ENCODE measurements around the gene FASTK.

FASTK gene

DNA sequence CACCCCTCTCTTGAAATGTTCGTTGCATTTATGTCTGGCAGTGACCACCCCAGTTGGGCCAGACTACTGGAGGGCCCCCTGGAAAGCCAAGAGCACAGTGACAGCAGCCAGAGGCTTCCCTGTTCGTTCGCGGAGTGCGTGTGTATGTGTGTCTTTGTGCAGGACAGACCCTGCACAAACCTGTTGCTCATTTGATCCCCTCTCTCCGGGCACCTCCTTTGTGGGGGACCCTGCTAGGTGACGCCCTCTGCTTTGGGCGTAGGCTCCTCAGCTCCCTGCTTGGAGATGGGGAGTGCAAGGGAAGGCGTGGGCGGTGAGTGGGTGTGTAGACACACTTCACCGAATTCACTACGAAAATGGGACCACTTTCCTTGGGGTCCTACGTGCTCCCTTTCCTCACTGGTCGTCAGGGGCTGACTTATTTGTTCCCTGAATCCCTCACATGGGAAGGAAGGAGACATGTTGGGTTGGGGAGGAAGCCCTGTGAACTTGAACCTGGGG is 44.3 kb upstream of the FASTK start:
- Histone ChIP-seq H3K4me1 (ENCODE audit: control insufficient read depth in 5 of 5, insufficient read depth in 5 of 5, low read length in 5 of 5) (peaks cover 0 to 11% (median 9%) of the 10 kb centered on the region in 5 donors), H3K9me3 (ENCODE audit: control insufficient read depth in 5 of 5, low read length in 5 of 5) (no peaks in the 10 kb centered on the region), H3K36me3 (ENCODE audit: control insufficient read depth in 5 of 5, insufficient read depth in 5 of 5, low read length in 5 of 5) (peaks cover 0 to 89% (median 63%) of the 10 kb centered on the region in 5 donors), H3K27ac (ENCODE audit: low read depth, low read length) (no peak overlapping the region), H3K4me3 (ENCODE audit: low read depth in 1 of 5, low read length in 5 of 5) (peak overlapping the region in 2 of 5 donors; percentile 51), H3K27me3 (ENCODE audit: control insufficient read depth in 5 of 5, insufficient read depth in 4 of 5, low read length in 5 of 5) (no peaks in the 10 kb centered on the region), H3K9ac (ENCODE audit: low read length in 5 of 5) (no peak overlapping the region)

DNA sequence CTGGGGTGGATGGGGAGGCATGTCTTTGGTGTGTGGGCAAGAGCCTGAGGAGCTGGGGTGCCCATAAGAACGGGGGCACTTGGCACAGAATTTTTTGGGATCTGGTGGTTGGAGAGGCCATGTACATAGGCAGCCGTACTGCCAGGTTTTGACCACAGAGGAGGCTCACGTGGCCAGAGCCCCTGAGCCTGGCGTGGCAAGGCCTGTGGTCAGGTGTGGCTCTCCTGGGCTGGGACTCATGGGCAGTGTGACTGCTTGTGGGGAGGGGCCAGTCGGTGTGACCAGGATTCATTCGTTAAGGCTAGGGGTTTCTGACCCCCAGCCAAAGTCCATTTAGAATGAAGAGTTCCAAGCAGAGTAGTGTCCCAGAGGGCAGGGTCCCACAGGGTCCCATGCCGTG is 43.9 kb upstream of the FASTK start:
- H3K4me1 ChIP-seq (ENCODE audit: control insufficient read depth in 5 of 5, insufficient read depth in 5 of 5, low read length in 5 of 5), result peaks cover 0 to 11% (median 9%) of the 10 kb centered on the region in 5 donors
- no peak overlapping the region for H3K9ac ChIP-seq (ENCODE audit: low read length in 5 of 5)
- H3K27me3 ChIP-seq (ENCODE audit: control insufficient read depth in 5 of 5, insufficient read depth in 4 of 5, low read length in 5 of 5), result no peaks in the 10 kb centered on the region
- H3K9me3 ChIP-seq (ENCODE audit: control insufficient read depth in 5 of 5, low read length in 5 of 5), result no peaks in the 10 kb centered on the region
- peaks cover 0 to 89% (median 63%) of the 10 kb centered on the region in 5 donors for H3K36me3 ChIP-seq (ENCODE audit: control insufficient read depth in 5 of 5, insufficient read depth in 5 of 5, low read length in 5 of 5)
- no peak overlapping the region for H3K4me3 ChIP-seq (ENCODE audit: low read depth in 1 of 5, low read length in 5 of 5)
- no peak overlapping the region for H3K27ac ChIP-seq (ENCODE audit: low read depth, low read length)

DNA sequence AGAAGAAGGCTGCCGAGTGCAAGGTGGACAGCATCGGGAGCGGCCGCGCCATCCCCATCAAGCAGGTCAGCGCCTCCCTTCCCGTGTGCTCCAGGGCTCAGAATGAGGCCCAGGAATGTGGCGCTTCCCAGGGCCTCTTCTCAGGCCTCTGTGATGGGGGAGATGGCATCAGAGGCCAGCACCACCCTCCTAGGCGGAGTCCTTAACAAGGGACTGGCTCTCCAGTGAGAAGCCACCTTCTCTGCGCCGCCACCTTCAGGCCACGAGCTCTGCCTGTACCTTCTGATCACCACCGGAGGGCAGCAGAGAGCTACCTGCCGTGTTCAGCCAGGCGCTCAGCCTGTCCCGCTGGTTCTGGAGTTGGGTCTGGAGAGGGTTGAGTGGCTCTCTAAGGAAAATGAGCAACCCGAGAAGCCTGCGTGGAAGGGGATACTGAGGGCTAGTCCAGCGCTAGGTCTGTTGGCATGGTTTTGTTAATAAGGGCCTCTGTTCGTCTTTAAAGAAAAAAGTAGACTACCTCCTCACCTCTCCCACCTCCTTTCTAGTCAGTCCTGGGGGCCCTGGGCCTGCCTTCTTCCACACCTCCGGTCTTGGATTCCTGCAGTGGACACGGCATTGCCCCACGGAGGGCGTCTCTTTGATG is 43.3 kb upstream of the FASTK start:
- Histone ChIP-seq H3K9ac (ENCODE audit: low read length in 5 of 5) (no peak overlapping the region), H3K4me1 (ENCODE audit: control insufficient read depth in 5 of 5, insufficient read depth in 5 of 5, low read length in 5 of 5) (peaks cover 0 to 11% (median 9%) of the 10 kb centered on the region in 5 donors), H3K36me3 (ENCODE audit: control insufficient read depth in 5 of 5, insufficient read depth in 5 of 5, low read length in 5 of 5) (peaks cover 0 to 89% (median 63%) of the 10 kb centered on the region in 5 donors), H3K4me3 (ENCODE audit: low read depth in 1 of 5, low read length in 5 of 5) (no peak overlapping the region), H3K27ac (ENCODE audit: low read depth, low read length) (no peak overlapping the region), H3K9me3 (ENCODE audit: control insufficient read depth in 5 of 5, low read length in 5 of 5) (no peaks in the 10 kb centered on the region), H3K27me3 (ENCODE audit: control insufficient read depth in 5 of 5, insufficient read depth in 4 of 5, low read length in 5 of 5) (no peaks in the 10 kb centered on the region)

DNA sequence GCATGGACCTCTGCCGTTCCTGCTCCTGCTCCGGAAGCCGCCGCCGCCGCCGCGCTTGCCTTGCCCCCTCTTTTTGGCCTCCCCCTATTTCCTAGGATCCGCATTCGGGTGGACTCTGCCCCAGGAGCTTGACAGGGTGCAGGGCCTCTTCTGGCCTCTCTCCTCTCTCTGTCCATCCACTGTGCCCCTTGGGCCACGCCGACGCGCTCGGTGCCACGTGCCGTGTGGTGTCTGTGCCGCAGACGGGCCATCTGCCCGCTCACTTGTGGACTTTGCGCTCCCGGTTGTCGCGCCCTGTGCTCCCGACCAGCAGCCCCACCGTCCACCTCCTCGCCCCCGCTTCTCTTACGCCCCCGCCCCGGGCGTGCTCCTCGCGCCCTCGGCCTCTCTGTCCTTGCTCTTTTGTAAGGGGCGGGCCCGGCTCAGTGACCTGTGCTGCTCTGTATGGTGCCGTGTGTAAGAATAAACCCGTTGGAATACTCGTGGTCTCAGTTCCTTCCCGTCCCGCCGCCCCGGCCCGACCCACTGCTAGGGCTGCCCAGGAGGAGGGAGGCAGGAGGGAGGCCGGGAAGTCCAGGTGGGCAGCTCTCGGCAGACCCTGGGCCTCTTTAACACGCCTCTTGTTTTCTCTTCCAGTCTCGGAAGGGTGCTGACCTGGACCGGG is 42.7 kb upstream of the FASTK start:
- Histone ChIP-seq H3K36me3 (ENCODE audit: control insufficient read depth in 5 of 5, insufficient read depth in 5 of 5, low read length in 5 of 5) (peaks cover 0 to 89% (median 63%) of the 10 kb centered on the region in 5 donors), H3K9ac (ENCODE audit: low read length in 5 of 5) (no peak overlapping the region), H3K4me3 (ENCODE audit: low read depth in 1 of 5, low read length in 5 of 5) (no peak overlapping the region), H3K9me3 (ENCODE audit: control insufficient read depth in 5 of 5, low read length in 5 of 5) (no peaks in the 10 kb centered on the region), H3K4me1 (ENCODE audit: control insufficient read depth in 5 of 5, insufficient read depth in 5 of 5, low read length in 5 of 5) (peaks cover 0 to 11% (median 9%) of the 10 kb centered on the region in 5 donors), H3K27ac (ENCODE audit: low read depth, low read length) (no peak overlapping the region), H3K27me3 (ENCODE audit: control insufficient read depth in 5 of 5, insufficient read depth in 4 of 5, low read length in 5 of 5) (no peaks in the 10 kb centered on the region)

DNA sequence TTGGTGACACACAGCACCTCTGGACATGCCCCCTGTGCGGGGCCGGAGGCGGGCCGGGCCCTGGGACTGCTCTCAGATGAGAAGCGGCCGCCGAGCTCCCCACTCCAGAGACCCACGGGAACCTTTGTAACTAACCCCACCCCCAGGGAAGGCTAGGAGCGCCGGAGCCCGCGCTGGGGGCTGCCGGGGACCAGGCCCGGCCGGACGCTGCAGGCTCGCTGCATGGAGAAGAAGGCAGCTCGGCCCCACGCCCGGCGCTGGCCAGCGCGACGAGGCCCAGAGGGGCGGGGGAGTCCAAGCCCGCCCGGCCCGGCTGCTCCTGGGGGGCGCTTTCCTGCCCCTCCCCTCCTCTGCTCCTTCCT is 42.2 kb upstream of the FASTK start:
- Histone ChIP-seq H3K9ac (ENCODE audit: low read length in 5 of 5) (no peak overlapping the region), H3K27ac (ENCODE audit: low read depth, low read length) (no peak overlapping the region), H3K27me3 (ENCODE audit: control insufficient read depth in 5 of 5, insufficient read depth in 4 of 5, low read length in 5 of 5) (no peaks in the 10 kb centered on the region), H3K4me1 (ENCODE audit: control insufficient read depth in 5 of 5, insufficient read depth in 5 of 5, low read length in 5 of 5) (peaks cover 0 to 11% (median 9%) of the 10 kb centered on the region in 5 donors), H3K36me3 (ENCODE audit: control insufficient read depth in 5 of 5, insufficient read depth in 5 of 5, low read length in 5 of 5) (peaks cover 0 to 89% (median 63%) of the 10 kb centered on the region in 5 donors), H3K4me3 (ENCODE audit: low read depth in 1 of 5, low read length in 5 of 5) (no peak overlapping the region), H3K9me3 (ENCODE audit: control insufficient read depth in 5 of 5, low read length in 5 of 5) (no peaks in the 10 kb centered on the region)

DNA sequence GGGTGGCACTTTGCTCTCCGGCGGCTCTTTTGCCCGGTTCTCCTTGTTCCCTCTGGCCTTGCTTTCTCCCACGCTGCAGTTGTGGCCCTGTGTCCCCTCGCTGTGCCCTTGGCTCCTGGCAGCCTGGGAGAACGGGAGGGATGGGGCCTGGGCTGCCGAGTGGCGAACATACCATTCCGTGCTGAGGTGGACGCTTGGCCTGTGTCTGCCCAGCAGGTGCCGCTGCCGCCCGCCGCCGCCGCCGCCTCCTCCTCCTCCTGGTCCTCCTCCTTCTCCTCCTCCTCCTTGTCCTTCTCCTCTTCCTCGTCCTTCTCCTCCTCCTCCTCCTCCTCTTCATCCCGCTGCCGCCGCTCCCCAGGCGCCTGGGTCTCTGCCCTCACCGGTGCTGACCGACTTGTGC is 41.7 kb upstream of the FASTK start:
- Histone ChIP-seq H3K9ac (ENCODE audit: low read length in 5 of 5) (no peak overlapping the region), H3K9me3 (ENCODE audit: control insufficient read depth in 5 of 5, low read length in 5 of 5) (no peaks in the 10 kb centered on the region), H3K36me3 (ENCODE audit: control insufficient read depth in 5 of 5, insufficient read depth in 5 of 5, low read length in 5 of 5) (peaks cover 0 to 89% (median 65%) of the 10 kb centered on the region in 5 donors), H3K4me3 (ENCODE audit: low read depth in 1 of 5, low read length in 5 of 5) (no peak overlapping the region), H3K27me3 (ENCODE audit: control insufficient read depth in 5 of 5, insufficient read depth in 4 of 5, low read length in 5 of 5) (no peaks in the 10 kb centered on the region), H3K4me1 (ENCODE audit: control insufficient read depth in 5 of 5, insufficient read depth in 5 of 5, low read length in 5 of 5) (peaks cover 0 to 11% (median 9%) of the 10 kb centered on the region in 5 donors), H3K27ac (ENCODE audit: low read depth, low read length) (no peak overlapping the region)

DNA sequence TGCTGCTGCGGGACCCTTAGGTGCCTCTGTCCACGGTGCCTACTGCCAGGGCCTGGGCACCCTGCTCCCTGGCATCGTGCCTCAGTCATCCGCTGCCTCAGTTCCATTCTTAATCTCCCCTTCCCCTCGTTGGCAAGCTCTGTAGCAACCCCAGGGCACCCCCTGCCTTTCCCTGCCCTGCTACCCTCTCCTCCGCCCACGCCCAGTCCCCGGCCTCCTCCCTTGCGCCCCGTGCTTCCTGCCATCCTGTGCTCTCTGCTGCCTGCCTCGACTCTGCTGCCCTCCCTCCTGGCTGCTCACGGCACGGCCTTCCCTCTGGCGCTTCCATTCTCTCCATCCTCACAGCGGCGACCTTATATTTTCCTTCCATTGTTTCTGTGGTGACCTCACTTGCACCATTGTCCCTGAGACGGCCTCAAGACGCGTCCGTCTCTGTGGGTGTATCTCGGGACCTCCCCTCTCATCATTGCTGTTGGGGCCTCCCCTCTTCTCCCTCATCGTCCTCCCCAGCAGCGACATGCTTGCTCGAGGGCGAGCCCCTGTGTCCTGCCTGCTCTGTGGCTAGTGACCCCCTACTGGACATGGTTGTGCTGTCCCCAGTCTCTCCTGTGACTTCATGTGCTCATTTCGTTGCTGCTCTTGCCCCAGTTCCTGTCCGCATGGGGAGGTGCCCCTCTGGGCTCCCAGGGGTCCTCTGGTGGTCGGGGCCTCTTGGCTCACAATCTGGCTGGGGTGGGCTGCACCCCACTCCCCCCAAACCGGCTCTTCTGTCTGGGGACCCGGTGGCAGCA is 41.0 kb upstream of the FASTK start:
- Histone ChIP-seq H3K4me3 (ENCODE audit: low read depth in 1 of 5, low read length in 5 of 5) (no peak overlapping the region), H3K9ac (ENCODE audit: low read length in 5 of 5) (no peak overlapping the region), H3K27me3 (ENCODE audit: control insufficient read depth in 5 of 5, insufficient read depth in 4 of 5, low read length in 5 of 5) (no peaks in the 10 kb centered on the region), H3K27ac (ENCODE audit: low read depth, low read length) (no peak overlapping the region), H3K9me3 (ENCODE audit: control insufficient read depth in 5 of 5, low read length in 5 of 5) (no peaks in the 10 kb centered on the region), H3K36me3 (ENCODE audit: control insufficient read depth in 5 of 5, insufficient read depth in 5 of 5, low read length in 5 of 5) (peaks cover 0 to 88% (median 68%) of the 10 kb centered on the region in 5 donors), H3K4me1 (ENCODE audit: control insufficient read depth in 5 of 5, insufficient read depth in 5 of 5, low read length in 5 of 5) (peaks cover 0 to 11% (median 9%) of the 10 kb centered on the region in 5 donors)

DNA sequence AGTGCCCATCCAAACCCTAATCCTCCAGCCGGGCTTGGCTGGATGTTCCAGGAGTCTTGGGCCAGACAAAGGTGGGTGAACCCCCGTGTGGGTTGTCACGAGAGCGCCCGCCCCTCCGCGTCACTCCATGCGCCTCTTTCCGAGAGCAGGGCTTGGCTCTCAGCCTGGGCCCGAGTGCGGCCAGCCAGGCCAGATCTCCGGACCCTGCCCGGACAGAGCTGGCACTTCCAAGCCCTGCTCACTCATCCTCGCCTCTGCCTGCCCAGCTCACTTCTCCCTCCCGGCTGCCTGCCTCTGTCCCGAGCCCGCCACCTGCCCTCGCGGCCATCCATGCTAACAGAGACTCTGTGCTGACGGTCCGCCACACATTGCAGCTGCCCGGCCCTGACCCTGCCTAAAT is 40.3 kb upstream of the FASTK start:
- no peak overlapping the region for H3K4me3 ChIP-seq (ENCODE audit: low read depth in 1 of 5, low read length in 5 of 5)
- H3K9ac ChIP-seq (ENCODE audit: low read length in 5 of 5), result no peak overlapping the region
- H3K4me1 ChIP-seq (ENCODE audit: control insufficient read depth in 5 of 5, insufficient read depth in 5 of 5, low read length in 5 of 5), result peaks cover 0 to 12% (median 9%) of the 10 kb centered on the region in 5 donors
- H3K27me3 ChIP-seq (ENCODE audit: control insufficient read depth in 5 of 5, insufficient read depth in 4 of 5, low read length in 5 of 5), result no peaks in the 10 kb centered on the region
- no peak overlapping the region for H3K27ac ChIP-seq (ENCODE audit: low read depth, low read length)
- no peaks in the 10 kb centered on the region for H3K9me3 ChIP-seq (ENCODE audit: control insufficient read depth in 5 of 5, low read length in 5 of 5)
- H3K36me3 ChIP-seq (ENCODE audit: control insufficient read depth in 5 of 5, insufficient read depth in 5 of 5, low read length in 5 of 5), result peaks cover 0 to 90% (median 68%) of the 10 kb centered on the region in 5 donors

DNA sequence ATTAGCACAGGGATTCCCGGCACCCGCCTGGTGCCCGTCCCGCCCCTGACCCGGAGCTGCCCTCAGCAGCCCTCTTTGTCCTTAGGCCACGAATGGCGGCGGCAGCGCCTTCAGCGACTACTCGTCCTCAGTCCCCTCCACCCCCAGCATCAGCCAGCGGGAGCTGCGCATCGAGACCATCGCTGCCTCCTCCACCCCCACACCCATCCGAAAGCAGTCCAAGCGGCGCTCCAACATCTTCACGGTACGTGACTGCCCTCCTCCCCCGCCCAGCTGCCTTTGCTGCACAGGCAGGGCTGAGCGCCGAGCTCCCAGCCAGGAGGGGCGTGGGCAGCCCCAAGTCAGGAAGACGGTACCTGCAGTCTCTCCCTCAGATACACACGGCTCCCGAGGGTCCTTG is 39.3 kb upstream of the FASTK start:
- Histone ChIP-seq H3K4me3 (ENCODE audit: low read depth in 1 of 5, low read length in 5 of 5) (no peak overlapping the region), H3K36me3 (ENCODE audit: control insufficient read depth in 5 of 5, insufficient read depth in 5 of 5, low read length in 5 of 5) (peaks cover 0 to 84% (median 68%) of the 10 kb centered on the region in 5 donors), H3K27me3 (ENCODE audit: control insufficient read depth in 5 of 5, insufficient read depth in 4 of 5, low read length in 5 of 5) (no peaks in the 10 kb centered on the region), H3K9me3 (ENCODE audit: control insufficient read depth in 5 of 5, low read length in 5 of 5) (no peaks in the 10 kb centered on the region), H3K27ac (ENCODE audit: low read depth, low read length) (no peak overlapping the region), H3K4me1 (ENCODE audit: control insufficient read depth in 5 of 5, insufficient read depth in 5 of 5, low read length in 5 of 5) (peaks cover 0 to 7% (median 3%) of the 10 kb centered on the region in 5 donors), H3K9ac (ENCODE audit: low read length in 5 of 5) (no peak overlapping the region)

DNA sequence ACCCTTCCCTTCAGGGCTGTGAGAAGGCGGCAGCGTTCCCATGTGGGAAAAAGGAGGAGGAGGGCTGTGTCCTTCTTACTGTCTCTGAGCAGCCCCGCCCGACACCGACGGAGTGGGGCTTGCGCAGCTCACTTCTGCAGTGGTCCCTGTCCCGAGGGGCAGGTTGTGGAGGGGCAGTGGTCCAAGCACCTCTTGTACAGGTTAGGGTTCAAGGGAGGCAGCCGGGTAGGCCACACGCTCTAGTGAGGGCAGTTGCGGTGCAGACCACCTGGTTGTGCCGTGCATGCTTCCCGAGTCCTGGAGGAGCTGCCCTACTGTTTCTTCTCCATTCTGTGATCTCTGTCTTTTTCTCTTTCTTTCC is 38.4 kb upstream of the FASTK start:
- Histone ChIP-seq H3K4me3 (ENCODE audit: low read depth in 1 of 5, low read length in 5 of 5) (no peak overlapping the region), H3K9me3 (ENCODE audit: control insufficient read depth in 5 of 5, low read length in 5 of 5) (no peaks in the 10 kb centered on the region), H3K4me1 (ENCODE audit: control insufficient read depth in 5 of 5, insufficient read depth in 5 of 5, low read length in 5 of 5) (peaks cover 0 to 11% (median 3%) of the 10 kb centered on the region in 5 donors), H3K36me3 (ENCODE audit: control insufficient read depth in 5 of 5, insufficient read depth in 5 of 5, low read length in 5 of 5) (peaks cover 0 to 75% (median 64%) of the 10 kb centered on the region in 5 donors), H3K9ac (ENCODE audit: low read length in 5 of 5) (no peak overlapping the region), H3K27ac (ENCODE audit: low read depth, low read length) (no peak overlapping the region), H3K27me3 (ENCODE audit: control insufficient read depth in 5 of 5, insufficient read depth in 4 of 5, low read length in 5 of 5) (no peaks in the 10 kb centered on the region)
